ENCODE data around the gene ADAM23. TPM values are rescaled to one million over a fixed set of nuclear protein-coding genes. Genes with fewer than 3 reads are reported as not detected.

Gene ADAM23
- total RNA-seq, 2 donors from 2014 or later, result under 0.01 to 0.26 TPM

GRCh38 chr2:206431439-206431838, 11.9 kb upstream of the ADAM23 start:
- DNase-seq (no peak), ATAC-seq (no peak)
- H3K9me3 ChIP-seq, result no peaks in the 10 kb centered on the region
- intact Hi-C loops (cut with DNase I), result no loop called here
- no peaks in the 10 kb centered on the region for H3K27me3 ChIP-seq
- TF ChIP-seq CTCF (IDR thresholded peaks at IDR 0.05), result no peak
- TF ChIP-seq POLR2A (IDR thresholded peaks at IDR 0.05), result no peak
- H3K4me1 ChIP-seq, result no peaks in the 10 kb centered on the region
- WGBS, 2 donors, result 62 to 64% methylated on average over 3 of the region's 3 CpGs
- no peak overlapping the region for H3K4me3 ChIP-seq
- H3K36me3 ChIP-seq (replicated peaks in 1 of 2; ENCODE audit: insufficient read depth in 1 of 2, low read depth in 2 of 2), result no peaks in the 10 kb centered on the region
- no peak overlapping the region for H3K27ac ChIP-seq

GRCh38 chr2:206432193-206433082, 10.9 kb upstream of the ADAM23 start:
- Histone ChIP-seq H3K27me3 (no peaks in the 10 kb centered on the region), H3K36me3 (replicated peaks in 1 of 2; ENCODE audit: insufficient read depth in 1 of 2, low read depth in 2 of 2) (no peaks in the 10 kb centered on the region), H3K4me1 (no peaks in the 10 kb centered on the region), H3K27ac (no peak overlapping the region), H3K4me3 (no peak overlapping the region), H3K9me3 (no peaks in the 10 kb centered on the region)
- intact Hi-C loops (cut with DNase I), result no loop called here
- ATAC-seq (no peak), DNase-seq (no peak)
- 52 to 53% methylated on average over 6 of the region's 6 CpGs for WGBS, 2 donors
- TF ChIP-seq CTCF (IDR thresholded peaks at IDR 0.05) (no peak), POLR2A (IDR thresholded peaks at IDR 0.05) (no peak)

- Histone ChIP-seq H3K4me3 (no peak overlapping the region), H3K36me3 (replicated peaks in 1 of 2; ENCODE audit: insufficient read depth in 1 of 2, low read depth in 2 of 2) (no peaks in the 10 kb centered on the region), H3K9me3 (no peaks in the 10 kb centered on the region), H3K27ac (no peak overlapping the region), H3K4me1 (no peaks in the 10 kb centered on the region), H3K27me3 (no peaks in the 10 kb centered on the region)
- ATAC-seq (no peak), DNase-seq (no peak)
- intact Hi-C loops (cut with DNase I), result no loop called here
- TF ChIP-seq CTCF (IDR thresholded peaks at IDR 0.05) (no peak), POLR2A (IDR thresholded peaks at IDR 0.05) (no peak)
These were observed 10.1 kb upstream of the ADAM23 start for GRCh38 chr2:206433190-206433589.

- no peak for ATAC-seq
- intact Hi-C loops (cut with DNase I), result no loop called here
- Histone ChIP-seq H3K4me1 (no peaks in the 10 kb centered on the region), H3K36me3 (replicated peaks in 1 of 2; ENCODE audit: insufficient read depth in 1 of 2, low read depth in 2 of 2) (no peaks in the 10 kb centered on the region), H3K9me3 (no peaks in the 10 kb centered on the region), H3K4me3 (no peak overlapping the region), H3K27ac (no peak overlapping the region), H3K27me3 (no peaks in the 10 kb centered on the region)
- TF ChIP-seq CTCF (IDR thresholded peaks at IDR 0.05) (no peak), POLR2A (IDR thresholded peaks at IDR 0.05) (no peak)
- DNase-seq, result no peak
These were observed 9.6 kb upstream of the ADAM23 start for GRCh38 chr2:206433686-206434085.

- intact Hi-C loops (cut with DNase I), result no loop called here
- Histone ChIP-seq H3K27me3 (no peaks in the 10 kb centered on the region), H3K9me3 (no peaks in the 10 kb centered on the region), H3K36me3 (replicated peaks in 1 of 2; ENCODE audit: insufficient read depth in 1 of 2, low read depth in 2 of 2) (no peaks in the 10 kb centered on the region), H3K4me1 (no peaks in the 10 kb centered on the region), H3K27ac (no peak overlapping the region), H3K4me3 (no peak overlapping the region)
- no peak for ATAC-seq
- DNase-seq, result no peak
- TF ChIP-seq CTCF (IDR thresholded peaks at IDR 0.05) (no peak), POLR2A (IDR thresholded peaks at IDR 0.05) (no peak)
- WGBS, 2 donors, result 14 to 23% methylated on average over 3 of the region's 3 CpGs
These were observed 7.6 kb upstream of the ADAM23 start for GRCh38 chr2:206435742-206436141.

All from body of pancreas (tissue), 4 donors.